ENCODE data around the gene ZNF835.

GRCh38 chr19:56617531-56617930 lies 54.0 kb downstream of the ZNF835 start:
- TF ChIP-seq CTCF (conservative IDR thresholded peaks at IDR 0.05) (no peak), EZH2 (IDR thresholded peaks at IDR 0.05; ENCODE audit: low read depth) (no peak)

Measured in PC-9 (cell line).